ENCODE data around the gene SLC35F4.

Gene SLC35F4

GRCh38 chr14:57609192-57610075, 256.5 kb downstream of the SLC35F4 start:
- DNase-seq = no peak

GRCh38 chr14:57607086-57607485, 258.8 kb downstream of the SLC35F4 start:
- DNase-seq = no peak

DNA sequence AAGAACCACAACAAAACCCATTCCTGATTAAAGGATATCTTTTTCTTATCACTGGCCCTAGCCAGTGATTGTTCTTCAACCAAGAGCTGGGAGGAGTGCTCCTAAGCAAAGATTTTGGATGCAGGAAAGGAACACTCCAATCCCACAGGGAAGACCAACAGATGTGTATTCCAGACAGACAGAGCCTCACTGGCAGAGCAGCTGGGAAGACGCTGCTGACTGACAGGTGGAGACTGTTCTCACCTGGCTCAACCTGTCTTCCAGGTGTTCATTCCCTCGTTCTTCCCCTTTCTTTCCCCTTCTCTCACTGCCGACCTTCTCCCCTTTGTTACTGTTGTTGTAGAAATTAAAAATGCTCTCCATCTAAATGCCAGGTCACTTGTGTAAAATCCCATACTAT, 282.5 kb downstream of the SLC35F4 start:
- no peak for DNase-seq

DNA sequence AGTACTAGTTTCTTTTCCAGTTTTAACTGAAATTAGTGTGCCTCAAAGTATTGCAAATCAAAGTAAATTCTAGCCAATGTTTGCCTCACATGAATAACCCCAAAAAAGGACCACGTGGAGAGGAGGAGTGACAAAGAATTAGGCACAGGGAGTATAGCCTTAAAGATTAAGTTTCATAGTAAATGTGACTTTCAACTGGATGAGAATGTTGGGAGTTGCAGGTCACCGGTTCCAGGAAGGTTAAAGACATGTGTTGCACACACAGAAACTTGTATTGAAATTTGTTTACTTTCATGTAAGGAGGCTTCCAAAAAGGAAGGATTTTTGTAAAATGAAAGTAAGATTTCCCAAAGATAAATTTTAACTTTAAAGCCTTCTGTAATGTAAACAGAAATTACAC, 283.1 kb downstream of the SLC35F4 start:
- DNase-seq = no peak

- no peak for DNase-seq
These were observed 287.1 kb downstream of the SLC35F4 start for GRCh38 chr14:57578801-57579200.

GRCh38 chr14:57576498-57576897, 289.4 kb downstream of the SLC35F4 start:
- no peak for DNase-seq

GRCh38 chr14:57575482-57575881, 290.4 kb downstream of the SLC35F4 start:
- no peak for DNase-seq

DNA sequence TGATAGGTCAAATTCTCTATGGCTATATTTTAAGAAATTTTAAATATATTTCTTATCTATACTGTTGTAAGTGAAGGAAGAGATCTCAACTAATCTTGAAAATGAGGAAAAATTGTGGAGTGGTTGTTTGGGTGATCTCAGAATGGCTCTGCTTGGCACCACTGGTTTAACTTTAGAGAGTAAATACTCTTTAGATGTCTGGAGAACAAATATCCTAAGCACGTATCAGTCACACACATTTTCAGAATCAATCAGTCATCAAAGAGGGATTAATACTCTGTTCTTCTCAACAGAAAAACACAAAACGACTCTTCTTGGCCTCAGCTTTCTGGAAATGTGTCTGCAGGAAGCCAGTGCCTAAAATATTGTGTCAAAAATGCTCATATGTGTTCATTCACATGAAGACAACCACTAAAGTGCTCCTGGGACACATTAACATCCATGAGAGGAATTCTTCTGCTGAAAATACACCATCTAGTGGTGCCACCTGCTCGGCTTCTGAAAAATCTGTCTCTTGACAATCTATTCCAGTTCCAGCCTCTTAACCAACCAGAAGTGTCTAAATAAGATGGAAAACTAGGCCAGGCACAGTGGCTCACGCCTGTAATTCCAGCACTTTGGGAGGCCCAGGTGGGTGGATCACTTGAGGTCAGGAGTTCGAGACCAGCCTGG, 291.1 kb downstream of the SLC35F4 start:
- no peak for DNase-seq

- DNase-seq = no peak
These were observed 292.7 kb downstream of the SLC35F4 start for GRCh38 chr14:57573173-57573572.

- no peak for DNase-seq
These were observed 297.3 kb downstream of the SLC35F4 start for GRCh38 chr14:57568554-57568953.

DNA sequence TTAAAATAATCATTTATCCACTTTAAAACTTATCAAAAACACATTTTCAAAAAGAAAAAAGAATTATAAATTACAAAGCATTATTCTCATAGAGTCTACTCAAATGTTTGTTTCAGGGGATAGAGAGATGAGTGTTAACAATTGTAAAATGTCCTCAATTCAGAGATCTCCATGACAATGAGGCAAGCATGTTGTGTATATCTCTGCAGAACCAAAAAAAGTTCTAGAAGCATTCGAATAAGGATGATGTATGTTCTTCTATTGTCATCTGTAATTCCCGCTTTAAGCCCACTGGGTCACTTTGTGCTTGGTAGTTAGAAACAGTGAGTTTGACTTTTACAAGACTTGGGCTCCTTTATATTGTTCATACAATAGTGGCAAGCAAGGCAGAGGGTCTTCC, 298.7 kb downstream of the SLC35F4 start:
- DNase-seq = no peak

- DNase-seq = no peak
These were observed 305.2 kb downstream of the SLC35F4 start for GRCh38 chr14:57560681-57561080.

GRCh38 chr14:57559576-57559975, 306.3 kb downstream of the SLC35F4 start:
- DNase-seq = no peak

DNA sequence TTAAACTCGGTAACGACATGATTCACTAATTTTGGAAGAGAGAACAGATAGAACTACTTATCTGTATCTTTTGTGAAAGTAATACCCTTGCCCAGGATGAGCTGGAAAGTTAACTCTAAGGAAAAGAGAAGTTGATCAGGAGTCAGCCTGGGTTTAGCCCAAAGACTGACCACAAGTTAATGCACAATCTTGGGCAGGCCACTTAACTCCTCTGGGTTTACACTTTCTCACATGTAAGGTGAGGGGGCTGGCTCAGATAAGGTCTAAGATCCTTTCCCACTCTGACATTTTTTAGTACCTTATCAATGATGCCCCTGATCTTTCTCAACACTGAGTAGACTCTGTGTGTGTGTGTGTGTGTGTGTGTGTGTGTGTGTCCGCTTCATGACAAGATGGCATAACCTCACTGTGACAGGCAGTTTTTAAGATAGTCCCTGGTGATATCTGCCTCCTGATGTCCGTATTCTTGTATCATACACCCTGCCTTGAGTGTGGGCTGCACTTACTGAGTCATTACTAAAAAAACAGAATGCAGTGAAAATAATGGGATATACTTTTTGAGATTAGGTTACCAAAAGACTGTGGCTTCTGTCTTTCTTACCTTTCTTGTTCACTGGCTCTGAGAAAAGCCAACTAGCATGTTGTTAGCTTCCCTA, 316.0 kb downstream of the SLC35F4 start:
- DNase-seq = no peak

GRCh38 chr14:57549016-57549564, 316.8 kb downstream of the SLC35F4 start:
- no peak for DNase-seq

DNA sequence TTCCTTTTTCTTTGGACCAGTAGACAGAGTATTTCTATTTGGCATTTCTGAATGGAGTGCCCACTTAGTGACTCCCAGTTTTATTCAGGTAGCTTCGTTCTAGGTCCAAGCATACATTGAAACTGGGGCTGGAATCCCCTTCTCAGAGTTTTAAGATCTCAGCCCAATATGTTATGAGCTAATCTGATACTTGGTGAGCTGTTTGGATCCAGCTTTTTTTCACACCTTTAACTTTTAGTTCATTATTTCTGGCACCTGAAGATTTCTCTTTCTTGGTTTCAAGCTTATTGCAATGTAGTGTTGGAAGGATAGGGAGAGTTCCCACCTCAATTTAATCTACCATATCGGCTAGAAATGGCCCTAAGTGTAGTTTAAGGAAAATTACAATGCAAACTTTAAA, 318.8 kb downstream of the SLC35F4 start:
- no peak for DNase-seq

- DNase-seq = no peak
These were observed 332.7 kb downstream of the SLC35F4 start for GRCh38 chr14:57533214-57533613.

GRCh38 chr14:57530571-57530970, 335.3 kb downstream of the SLC35F4 start:
- no peak for DNase-seq

- DNase-seq = no peak
These were observed 338.9 kb downstream of the SLC35F4 start for GRCh38 chr14:57526942-57527341.

GRCh38 chr14:57519043-57519442, 346.8 kb downstream of the SLC35F4 start:
- DNase-seq = no peak

All from NCI-H1436 (cell line).